Astrocyte of the spinal cord (primary cell): ENCODE measurements around the gene GCLC.
A peak's percentile ranks its signal among the peaks of the same experiment; 100 is the strongest.

Source experiments
- DNase-seq: peaks from one replicate; pipeline ENCODE4 v3.0.0; 2011; ENCODE audit warnings: low read depth, low spot score
- H3K4me3 ChIP-seq: 2 replicates; pipeline ENCODE4 v1.5.1; 2011; ENCODE audit warnings: low read depth, mild to moderate bottlenecking, low read length, moderate library complexity
- in situ Hi-C: cut with HindIII; loops from 2 replicates; pipeline ENCODE4 v1.10.0; 2017; ENCODE audit warnings: low sequenced_read_pairs
- TF ChIP-seq, protein P1 (sequence below): IDR thresholded peaks from 2 replicates; pipeline ENCODE4 v1.5.1; 2012; ENCODE audit warnings: low read depth, mild to moderate bottlenecking, low read length, inconsistent platforms

Gene GCLC

DNA sequence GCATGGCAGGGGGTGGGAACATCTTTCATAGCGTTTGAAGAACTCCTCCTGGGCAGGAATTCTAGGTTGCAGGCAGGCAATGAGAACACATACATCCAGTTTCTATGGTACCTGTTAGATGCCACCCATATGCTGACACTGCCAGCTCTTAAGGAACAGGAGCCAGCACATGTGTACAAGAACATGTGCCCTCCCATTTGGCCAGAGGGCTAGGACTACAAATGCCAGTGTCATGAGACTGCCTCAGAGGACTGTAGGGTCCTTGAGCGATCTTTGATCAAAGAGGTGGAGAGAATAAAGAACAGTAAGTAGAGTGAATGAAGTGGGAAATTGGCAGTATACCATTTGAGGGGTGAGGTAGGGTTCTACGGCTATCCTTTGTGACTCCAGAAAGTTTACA, 45.8 kb downstream of the GCLC start:
- no peak overlapping the region for H3K4me3 ChIP-seq
- DNase-seq: no peak
- in situ Hi-C loops: no loop called here
- TF ChIP-seq, protein P1, sequence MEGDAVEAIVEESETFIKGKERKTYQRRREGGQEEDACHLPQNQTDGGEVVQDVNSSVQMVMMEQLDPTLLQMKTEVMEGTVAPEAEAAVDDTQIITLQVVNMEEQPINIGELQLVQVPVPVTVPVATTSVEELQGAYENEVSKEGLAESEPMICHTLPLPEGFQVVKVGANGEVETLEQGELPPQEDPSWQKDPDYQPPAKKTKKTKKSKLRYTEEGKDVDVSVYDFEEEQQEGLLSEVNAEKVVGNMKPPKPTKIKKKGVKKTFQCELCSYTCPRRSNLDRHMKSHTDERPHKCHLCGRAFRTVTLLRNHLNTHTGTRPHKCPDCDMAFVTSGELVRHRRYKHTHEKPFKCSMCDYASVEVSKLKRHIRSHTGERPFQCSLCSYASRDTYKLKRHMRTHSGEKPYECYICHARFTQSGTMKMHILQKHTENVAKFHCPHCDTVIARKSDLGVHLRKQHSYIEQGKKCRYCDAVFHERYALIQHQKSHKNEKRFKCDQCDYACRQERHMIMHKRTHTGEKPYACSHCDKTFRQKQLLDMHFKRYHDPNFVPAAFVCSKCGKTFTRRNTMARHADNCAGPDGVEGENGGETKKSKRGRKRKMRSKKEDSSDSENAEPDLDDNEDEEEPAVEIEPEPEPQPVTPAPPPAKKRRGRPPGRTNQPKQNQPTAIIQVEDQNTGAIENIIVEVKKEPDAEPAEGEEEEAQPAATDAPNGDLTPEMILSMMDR: no peak

- H3K4me3 ChIP-seq: no peak overlapping the region
- no peak for DNase-seq
- TF ChIP-seq, protein P1: no peak
- in situ Hi-C loops: no loop called here
Measured at GRCh38 chr6:53498649-53499048, 46.3 kb downstream of the GCLC start.

DNA sequence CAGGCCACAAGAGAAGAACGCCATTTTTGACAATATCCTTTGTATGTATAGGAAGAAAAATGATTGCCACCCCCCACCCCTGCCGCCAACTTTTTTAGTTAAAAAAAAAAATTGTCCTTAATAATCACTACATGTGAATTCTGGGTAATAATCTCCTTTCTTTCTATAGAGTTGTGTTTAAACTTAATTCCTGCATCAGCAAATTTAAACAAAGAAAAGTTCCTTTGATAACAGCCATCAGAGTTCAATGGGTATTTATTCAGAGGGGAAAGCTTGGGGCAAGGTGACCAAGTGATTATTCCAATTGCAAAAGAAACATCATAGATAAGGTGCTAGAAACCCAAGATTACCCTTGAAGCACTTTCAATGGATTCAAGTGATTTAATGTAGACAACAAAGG, 47.0 kb downstream of the GCLC start:
- in situ Hi-C loops: no loop called here
- no peak overlapping the region for H3K4me3 ChIP-seq
- TF ChIP-seq, protein P1: no peak
- no peak for DNase-seq

- in situ Hi-C loops: no loop called here
- DNase-seq: peak; percentile 90
Measured at GRCh38 chr6:53496797-53497375, 48.0 kb downstream of the GCLC start.

DNA sequence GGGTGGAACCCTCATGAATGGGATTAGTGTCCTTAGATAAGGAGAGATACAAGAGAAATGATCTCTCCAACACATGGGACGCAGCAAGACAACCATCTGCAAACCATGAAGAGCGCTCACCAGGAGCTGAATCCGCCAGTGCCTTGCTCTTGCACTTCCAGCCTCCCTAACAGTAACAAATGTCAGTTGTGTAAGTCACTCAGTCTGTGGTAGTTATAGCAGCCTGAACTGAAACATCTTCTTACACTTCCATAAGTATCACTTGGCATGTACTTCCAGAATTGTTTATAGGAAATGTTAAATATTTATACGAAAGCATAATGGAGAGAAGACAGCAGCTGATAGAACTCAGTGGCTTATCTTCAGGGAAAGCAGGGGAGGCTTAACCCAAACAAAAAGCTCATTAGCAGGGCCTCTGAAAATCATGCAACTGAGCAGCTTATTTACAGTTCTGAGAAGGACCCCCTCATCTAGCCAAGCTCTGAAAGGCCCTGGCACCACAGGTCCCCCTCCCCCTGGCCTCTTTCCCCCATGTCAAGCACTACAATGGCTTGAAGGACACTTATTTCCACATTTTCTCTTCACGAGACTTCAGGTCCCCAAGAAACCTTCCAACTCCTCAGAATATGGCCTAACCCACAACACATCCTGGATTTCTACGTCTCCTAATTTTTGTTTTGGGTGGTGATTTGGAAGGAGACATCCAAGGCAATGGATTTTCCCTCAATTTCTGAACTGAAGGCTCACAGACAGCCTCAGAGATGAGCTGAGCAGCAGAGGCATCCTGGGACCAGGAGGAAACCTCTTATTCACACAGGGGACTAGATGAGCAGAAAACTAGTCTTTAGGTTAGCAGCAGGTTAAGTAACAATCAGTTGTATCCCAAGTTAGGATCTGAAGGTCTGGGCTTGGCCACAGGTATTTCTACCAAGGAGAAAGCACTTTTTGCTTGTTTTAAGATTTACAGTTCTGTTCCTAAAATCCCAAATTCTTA, 49.1 kb downstream of the GCLC start:
- no peak for DNase-seq
- in situ Hi-C loops: no loop called here
- no peak overlapping the region for H3K4me3 ChIP-seq
- TF ChIP-seq, protein P1: no peak

More at GRCh38 chr6:53496797-53497375, 48.0 kb downstream of the GCLC start:
- no peak overlapping the region for H3K4me3 ChIP-seq
- TF ChIP-seq, protein P1: no peak

DNA sequence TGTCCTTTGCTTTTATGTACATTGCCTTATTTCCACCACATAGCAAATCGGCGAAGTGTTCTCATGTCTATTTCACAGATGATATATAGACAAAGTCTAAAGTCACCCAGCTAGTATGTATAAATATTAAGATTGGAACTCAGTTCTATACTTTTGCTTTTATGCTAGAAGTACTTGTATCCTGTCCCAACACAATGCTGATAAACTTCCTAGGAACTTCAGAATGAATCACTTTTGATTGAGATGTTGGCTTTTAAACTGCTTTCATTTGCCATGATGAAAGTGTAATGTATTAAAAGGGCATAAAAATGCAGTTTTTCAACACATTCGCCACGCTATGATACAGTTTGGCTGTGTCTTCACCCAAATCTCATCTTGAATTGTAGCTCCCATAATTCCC, 50.8 kb downstream of the GCLC start:
- TF ChIP-seq, protein P1: no peak
- in situ Hi-C loops: no loop called here
- no peak overlapping the region for H3K4me3 ChIP-seq
- DNase-seq: no peak
